SK-N-SH (cell line): Measurements from ENCODE around the gene BSN.

Experiments
- CHD2 ChIP-seq: fragments of 150-350 bp; IDR thresholded peaks from 2 replicates; pipeline ENCODE4 v1.6.1; 2018; ENCODE audit warnings: low read length; ENCODE audit not compliant: partially characterized antibody
- CTCF ChIP-seq: fragments of 200-600 bp; sonication (generic); IDR thresholded peaks from 2 replicates; pipeline ENCODE4 v1.6.1; 2017; ENCODE audit warnings: antibody characterized with exemption, mild to moderate bottlenecking, moderate library complexity
- EP300 ChIP-seq, 2 experiments: IDR thresholded peaks; 2 replicates each; pipeline versions ENCODE4 v1.4.0 to v1.6.1; 2012; ENCODE audit warnings: borderline replicate concordance in 1 of 2, low read depth in 1 of 2, low read length in 1 of 2
- EZH2phosphoT487 ChIP-seq: fragments of 200-600 bp; sonication (generic); IDR thresholded peaks from 2 replicates; pipeline ENCODE4 v1.6.1; 2017; ENCODE audit warnings: low read depth, mixed run types, mild to moderate bottlenecking, antibody characterized with exemption, moderate library complexity, borderline replicate concordance
- MAX ChIP-seq: IDR thresholded peaks from 2 replicates; pipeline ENCODE4 v1.4.0; 2012; ENCODE audit warnings: low read depth
- NRF1 ChIP-seq: IDR thresholded peaks from 2 replicates; pipeline ENCODE4 v1.6.1; 2012; ENCODE audit warnings: low read depth, mild to moderate bottlenecking, low read length
- PBX3 ChIP-seq: IDR thresholded peaks from 2 replicates; pipeline ENCODE4; 2012
- POLR2AphosphoS5 ChIP-seq: IDR thresholded peaks from 2 replicates; pipeline ENCODE4 v1.6.1; 2012; ENCODE audit warnings: low read depth, low read length
- ZBTB33 ChIP-seq: IDR thresholded peaks from 2 replicates; pipeline ENCODE4 v1.4.0; 2012; ENCODE audit warnings: low read depth, borderline replicate concordance

- TF ChIP-seq EP300 (IDR thresholded peaks at IDR 0.05; ENCODE audit: borderline replicate concordance in 1 of 2, low read depth in 1 of 2, low read length in 1 of 2): no peak
- TF ChIP-seq MAX: no peak
- no peak for TF ChIP-seq CTCF
- no peak for TF ChIP-seq CHD2
- TF ChIP-seq POLR2AphosphoS5: no peak
- no peak for TF ChIP-seq EZH2phosphoT487
- no peak for TF ChIP-seq PBX3
- no peak for TF ChIP-seq ZBTB33
- no peak for TF ChIP-seq NRF1
Measured at GRCh38 chr3:49611719-49612118, 57.4 kb downstream of the BSN start.
